PC-9 (cell line): ENCODE data around the gene OR2D2.

Experiments used
- EZH2 ChIP-seq: fragments of 200-600 bp; sonication (generic); IDR thresholded peaks from 2 replicates; pipeline ENCODE4 v1.8.0; 2017; ENCODE audit warnings: antibody characterized with exemption, low read depth
- TF ChIP-seq, protein P1 (sequence below): fragments of 200-600 bp; sonication (generic); conservative IDR thresholded peaks from 2 replicates; pipeline ENCODE4 v1.6.1; 2017; ENCODE audit warnings: mixed run types, antibody characterized with exemption, mild to moderate bottlenecking, moderate library complexity

DNA sequence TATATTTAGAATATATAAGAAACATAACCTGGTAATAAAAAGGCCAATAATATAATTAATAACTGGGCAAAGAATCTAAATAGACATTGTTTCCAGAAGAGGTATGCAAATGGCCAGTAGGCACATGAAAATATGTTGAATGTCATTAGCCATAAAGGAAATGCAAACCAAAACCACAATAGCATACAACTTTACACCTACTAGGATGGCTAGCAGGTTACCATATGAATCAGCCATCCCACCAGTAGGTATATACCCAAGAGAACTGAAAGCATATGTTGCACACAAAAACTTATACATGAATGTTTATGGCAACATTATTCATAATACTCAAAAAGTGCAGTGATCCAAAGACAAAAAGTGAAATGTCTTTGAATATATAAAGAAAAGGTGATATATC is 2.7 kb upstream of the OR2D2 start:
- TF ChIP-seq, protein P1, sequence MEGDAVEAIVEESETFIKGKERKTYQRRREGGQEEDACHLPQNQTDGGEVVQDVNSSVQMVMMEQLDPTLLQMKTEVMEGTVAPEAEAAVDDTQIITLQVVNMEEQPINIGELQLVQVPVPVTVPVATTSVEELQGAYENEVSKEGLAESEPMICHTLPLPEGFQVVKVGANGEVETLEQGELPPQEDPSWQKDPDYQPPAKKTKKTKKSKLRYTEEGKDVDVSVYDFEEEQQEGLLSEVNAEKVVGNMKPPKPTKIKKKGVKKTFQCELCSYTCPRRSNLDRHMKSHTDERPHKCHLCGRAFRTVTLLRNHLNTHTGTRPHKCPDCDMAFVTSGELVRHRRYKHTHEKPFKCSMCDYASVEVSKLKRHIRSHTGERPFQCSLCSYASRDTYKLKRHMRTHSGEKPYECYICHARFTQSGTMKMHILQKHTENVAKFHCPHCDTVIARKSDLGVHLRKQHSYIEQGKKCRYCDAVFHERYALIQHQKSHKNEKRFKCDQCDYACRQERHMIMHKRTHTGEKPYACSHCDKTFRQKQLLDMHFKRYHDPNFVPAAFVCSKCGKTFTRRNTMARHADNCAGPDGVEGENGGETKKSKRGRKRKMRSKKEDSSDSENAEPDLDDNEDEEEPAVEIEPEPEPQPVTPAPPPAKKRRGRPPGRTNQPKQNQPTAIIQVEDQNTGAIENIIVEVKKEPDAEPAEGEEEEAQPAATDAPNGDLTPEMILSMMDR, result no peak
- TF ChIP-seq EZH2, result no peak
